OCI-LY7 (cell line): ENCODE measurements around the gene MCOLN3. TPM values are rescaled to one million over a fixed set of nuclear protein-coding genes. Genes with fewer than 3 reads are reported as not detected.
A peak's percentile ranks its signal among the peaks of the same experiment; 100 is the strongest.

Source experiments
- BruUV-seq: library from RNA; stranded (reverse); fragments of 400-500 nt; replicated peaks from 2 replicates; lab custom pipeline; 2021; lab: Mats Ljungman, UMichigan
- CTCF ChIA-PET: fragments of 300-600 bp; sonication (Branson Sonifier 250); formaldehyde crosslinking; loops from one replicate; lab custom pipeline; 2022; ENCODE audit warnings: antibody characterized with exemption; ENCODE audit not compliant: unreplicated experiment; lab: Charles Lee
- POLR2A ChIA-PET: fragments of 300-600 bp; sonication (Branson Sonifier 250); formaldehyde crosslinking; loops from one replicate; lab custom pipeline; 2022; ENCODE audit warnings: antibody characterized with exemption; lab: Charles Lee
- DNase-seq: peaks from one replicate; pipeline ENCODE4 v3.0.0-alpha.2; 2015; ENCODE audit warnings: low spot score
- H2AFZ ChIP-seq: fragments of 200-600 bp; sonication (generic), shearing (Covaris generic); 2 replicates; pipeline ENCODE4 v1.6.1; 2014; ENCODE audit warnings: mild to moderate bottlenecking, antibody characterized with exemption, low read length, moderate library complexity
- H3K27ac ChIP-seq: fragments of 200-600 bp; sonication (generic); 2 replicates; pipeline ENCODE4 v1.5.1; 2014; ENCODE audit warnings: mixed run types, low read depth, mild to moderate bottlenecking, moderate library complexity, low read length, inconsistent platforms; ENCODE audit not compliant: poor library complexity, severe bottlenecking
- H3K36me3 ChIP-seq: fragments of 200-600 bp; sonication (generic); 2 replicates; pipeline ENCODE4 v1.6.1; 2014; ENCODE audit warnings: mild to moderate bottlenecking, antibody characterized with exemption, low read length, moderate library complexity, mixed read lengths; ENCODE audit not compliant: insufficient read depth
- H3K4me1 ChIP-seq: fragments of 200-600 bp; sonication (generic); 2 replicates; pipeline ENCODE4 v1.5.1; 2014; ENCODE audit warnings: mild to moderate bottlenecking, low read length; ENCODE audit not compliant: insufficient read depth, poor library complexity, severe bottlenecking
- H3K4me2 ChIP-seq: fragments of 200-600 bp; sonication (generic); 2 replicates; pipeline ENCODE4 v1.6.1; 2014; ENCODE audit warnings: mild to moderate bottlenecking, low read length
- H3K4me3 ChIP-seq: fragments of 200-600 bp; sonication (generic); 2 replicates; pipeline ENCODE4 v1.5.1; 2014; ENCODE audit warnings: mild to moderate bottlenecking, low read depth, low read length; ENCODE audit not compliant: poor library complexity, severe bottlenecking
- H3K79me2 ChIP-seq: fragments of 200-600 bp; sonication (generic); 2 replicates; pipeline ENCODE4 v1.6.1; 2016; ENCODE audit warnings: low read depth, mild to moderate bottlenecking, low read length, moderate library complexity, mixed read lengths; ENCODE audit not compliant: insufficient read depth
- H3K9me2 ChIP-seq: fragments of 200-600 bp; sonication (generic); 2 replicates; pipeline ENCODE4 v1.6.1; 2016; ENCODE audit warnings: mild to moderate bottlenecking, low read length, mixed read lengths; ENCODE audit not compliant: insufficient read depth
- H3K9me3 ChIP-seq: fragments of 200-600 bp; sonication (generic); 2 replicates; pipeline ENCODE4 v1.6.1; 2014; ENCODE audit warnings: mild to moderate bottlenecking, mixed run types, low read length, mixed read lengths
- H4K20me1 ChIP-seq: fragments of 200-600 bp; sonication (generic); 2 replicates; pipeline ENCODE4 v1.6.1; 2014; ENCODE audit warnings: mild to moderate bottlenecking, antibody characterized with exemption, low read length, moderate library complexity, mixed read lengths; ENCODE audit not compliant: insufficient read depth
- CTCF ChIP-seq: fragments of 200-600 bp; sonication (generic); conservative IDR thresholded peaks from 2 replicates; pipeline ENCODE4 v1.5.1; 2014; ENCODE audit warnings: mild to moderate bottlenecking, antibody characterized with exemption, low read length, moderate library complexity, mixed read lengths
- EZH2phosphoT487 ChIP-seq: fragments of 200-600 bp; sonication (generic); IDR thresholded peaks from 2 replicates; pipeline ENCODE4 v1.6.1; 2018; ENCODE audit warnings: low read depth, borderline replicate concordance, mild to moderate bottlenecking, mixed run types, antibody characterized with exemption, low read length, moderate library complexity, mixed read lengths
- intact Hi-C: fragments of 100-400 bp; cut with micrococcal nuclease; formaldehyde crosslinking; loops from one replicate; pipeline ENCODE4 v1.10.0; 2022; ENCODE audit not compliant: unreplicated experiment
- total RNA-seq, 2 experiments: library from RNA; depleted of rRNA in 1 of 2; stranded (reverse); fragments of >200 nt in 1 of 2; shearing (Covaris generic) in 1 of 2; gene quantifications; 2 replicates each; pipeline ENCODE4 v1.2.3, GENCODE V29; 2014 to 2022

MCOLN3 gene
- total RNA-seq, 2 experiments from 2014 or later, result not detected

- Histone ChIP-seq H3K4me3 (peak overlapping the region; percentile 26), H3K9me2 (no peaks in the 10 kb centered on the region), H3K9me3 (peaks cover 9% of the 10 kb centered on the region; the same call in 1 of the 2 replicates), H2AFZ (no peak overlapping the region), H3K4me2 (peak overlapping the region; percentile 69), H4K20me1 (peaks cover 5% of the 10 kb centered on the region; the same call in 1 of the 2 replicates), H3K27ac (peak overlapping the region; percentile 54), H3K36me3 (peaks cover 43% of the 10 kb centered on the region), H3K4me1 (peaks cover 52% of the 10 kb centered on the region), H3K79me2 (peaks cover 84% of the 10 kb centered on the region)
- peak; percentile 61 for DNase-seq
- intact Hi-C loops, result loop anchor here (1.0 to 5.0 kb wide), 4 partner anchors 15 to 304 kb away; partner anchors contain the start of gene BCL10
- TF ChIP-seq EZH2phosphoT487, result no peak
- TF ChIP-seq CTCF, result peak; percentile 67
- CTCF ChIA-PET, result no interaction called here
- POLR2A ChIA-PET, result interaction anchor here (0.5 to 4.9 kb wide), 7 partner anchors 10 to 43 kb away, joined by 3 to 30 read pairs (median 6); partner anchors contain the start of gene MCOLN2
- no TSS peak for BruUV-seq
These were observed 74.6 kb downstream of the MCOLN3 start for GRCh38 chr1:84973498-84974334.

- H3K36me3 ChIP-seq, result peaks cover 43% of the 10 kb centered on the region
- ChIA-PET CTCF (interaction anchor here (1.2 to 1.4 kb wide), 3 partner anchors 12 to 22 kb away, joined by 3 to 4 read pairs (median 3); no protein-coding TSS in a partner anchor), POLR2A (interaction anchor here (0.6 to 2.8 kb wide), 15 partner anchors 10 to 304 kb away, joined by 3 to 18 read pairs (median 4); partner anchors contain the start of genes BCL10 and C1orf52)
- intact Hi-C loops, result loop anchor here (1.0 to 5.0 kb wide), 3 partner anchors 16 to 305 kb away; partner anchors contain the start of gene BCL10
- TF ChIP-seq CTCF, result no peak
- no peak for TF ChIP-seq EZH2phosphoT487
- H3K79me2 ChIP-seq, result peaks cover 74% of the 10 kb centered on the region
- H3K4me1 ChIP-seq, result peaks cover 52% of the 10 kb centered on the region
- no TSS peak for BruUV-seq
- H3K4me2 ChIP-seq, result peak overlapping the region; percentile 69
- H2AFZ ChIP-seq, result no peak overlapping the region
- H3K27ac ChIP-seq, result peak overlapping the region; percentile 54
- H4K20me1 ChIP-seq, result peaks cover 5% of the 10 kb centered on the region; the same call in 1 of the 2 replicates
- H3K9me3 ChIP-seq, result peaks cover 3% of the 10 kb centered on the region; the same call in 1 of the 2 replicates
- peak overlapping the region; percentile 41 for H3K4me3 ChIP-seq
- DNase-seq, result peak; percentile 13
- no peaks in the 10 kb centered on the region for H3K9me2 ChIP-seq
These were observed 75.8 kb downstream of the MCOLN3 start for GRCh38 chr1:84972377-84972987.
